ENCODE data around the gene MDP1.

MDP1 gene

DNA sequence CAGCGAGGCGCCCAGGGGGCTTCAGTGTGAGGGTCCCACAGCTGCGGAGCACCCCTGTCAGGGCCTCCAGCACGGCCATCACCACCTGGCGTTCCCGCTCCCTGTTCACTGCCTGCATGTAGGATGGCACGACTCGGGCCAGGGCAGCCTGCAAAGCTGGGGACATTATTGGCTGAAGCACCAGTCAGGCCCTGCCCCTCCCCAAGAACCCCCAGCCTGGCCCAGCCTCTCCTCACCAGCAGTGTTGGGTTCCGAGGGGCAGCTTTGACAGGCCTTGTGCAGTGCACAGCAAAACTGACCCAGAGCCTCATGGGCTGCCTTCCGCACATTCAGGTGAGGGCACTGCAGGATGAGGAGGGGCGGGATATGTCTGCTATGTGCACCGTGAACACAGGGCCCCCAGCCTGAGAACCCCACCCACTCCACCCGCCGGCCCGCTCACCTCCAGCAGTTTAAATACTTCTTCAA, 32.8 kb downstream of the MDP1 start:
- no peaks in the 10 kb centered on the region for H3K27me3 ChIP-seq (ENCODE audit: insufficient read depth, insufficient read length)
- no peak for DNase-seq (ENCODE audit: low read depth, low spot score)
- no peak overlapping the region for H3K4me3 ChIP-seq (ENCODE audit: insufficient read length, low read depth)
- peaks cover 97% of the 10 kb centered on the region for H3K36me3 ChIP-seq (ENCODE audit: insufficient read depth, insufficient read length, low read length)
- no peaks in the 10 kb centered on the region for H3K4me1 ChIP-seq (ENCODE audit: insufficient read depth, insufficient read length)
- no peak for TF ChIP-seq SUZ12 (IDR thresholded peaks at IDR 0.05; ENCODE audit: extremely low read depth, insufficient read depth, insufficient read length)
- no peak for TF ChIP-seq YY1 (IDR thresholded peaks at IDR 0.05; ENCODE audit: insufficient read depth, insufficient read length)
- no peak for TF ChIP-seq ZNF274 (IDR thresholded peaks at IDR 0.05; ENCODE audit: low read depth, low read length)
- no peak overlapping the region for H3K9ac ChIP-seq (ENCODE audit: insufficient read length, low read depth)
- H3K9me3 ChIP-seq (ENCODE audit: insufficient read depth, low read length), result no peaks in the 10 kb centered on the region

- Histone ChIP-seq H3K36me3 (ENCODE audit: insufficient read depth, insufficient read length, low read length) (peaks cover 96% of the 10 kb centered on the region), H3K4me3 (ENCODE audit: insufficient read length, low read depth) (no peak overlapping the region), H3K27me3 (ENCODE audit: insufficient read depth, insufficient read length) (no peaks in the 10 kb centered on the region), H3K9ac (ENCODE audit: insufficient read length, low read depth) (no peak overlapping the region), H3K9me3 (ENCODE audit: insufficient read depth, low read length) (no peaks in the 10 kb centered on the region), H3K4me1 (ENCODE audit: insufficient read depth, insufficient read length) (no peaks in the 10 kb centered on the region)
- no peak for DNase-seq (ENCODE audit: low read depth, low spot score)
- TF ChIP-seq YY1 (IDR thresholded peaks at IDR 0.05; ENCODE audit: insufficient read depth, insufficient read length) (no peak), ZNF274 (IDR thresholded peaks at IDR 0.05; ENCODE audit: low read depth, low read length) (no peak), SUZ12 (IDR thresholded peaks at IDR 0.05; ENCODE audit: extremely low read depth, insufficient read depth, insufficient read length) (no peak)
Measured at GRCh38 chr14:24182110-24182882, 33.6 kb downstream of the MDP1 start.

DNA sequence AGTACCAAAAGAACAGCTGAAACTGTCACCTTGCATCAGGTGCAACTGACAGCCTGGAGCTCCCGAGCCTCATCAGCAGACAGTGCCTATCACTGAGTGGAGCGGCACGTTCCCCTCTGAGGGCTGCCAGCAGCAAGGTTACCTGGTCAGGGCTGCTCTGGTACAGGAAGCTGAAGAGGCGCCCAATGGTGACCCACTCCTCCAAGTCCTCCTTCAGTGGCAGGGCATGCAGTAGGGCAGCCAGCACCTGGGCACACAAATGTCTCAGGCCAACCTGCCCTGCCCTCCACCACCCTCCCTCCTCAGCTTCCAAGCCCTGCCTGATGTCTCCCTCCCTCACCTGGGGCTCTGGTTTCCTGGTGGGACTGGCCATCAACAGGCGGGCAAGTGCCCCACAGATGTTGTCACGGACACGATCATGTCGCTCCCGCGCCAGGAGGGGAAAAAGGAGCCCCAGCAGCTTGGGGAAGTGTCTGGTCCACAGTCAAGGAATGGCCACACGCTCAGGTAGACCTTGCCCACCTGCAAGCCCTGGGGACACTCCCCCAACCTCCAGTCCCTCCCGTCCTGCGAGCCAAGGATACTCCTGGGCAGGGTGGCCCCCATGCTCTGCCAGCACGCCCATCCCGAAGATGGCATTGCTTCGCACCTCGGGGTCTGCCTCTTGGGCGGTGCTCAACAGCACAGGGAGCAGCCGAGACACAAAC, 34.3 kb downstream of the MDP1 start:
- H3K4me3 ChIP-seq (ENCODE audit: insufficient read length, low read depth), result no peak overlapping the region
- no peaks in the 10 kb centered on the region for H3K4me1 ChIP-seq (ENCODE audit: insufficient read depth, insufficient read length)
- TF ChIP-seq ZNF274 (IDR thresholded peaks at IDR 0.05; ENCODE audit: low read depth, low read length) (no peak), YY1 (IDR thresholded peaks at IDR 0.05; ENCODE audit: insufficient read depth, insufficient read length) (no peak), SUZ12 (IDR thresholded peaks at IDR 0.05; ENCODE audit: extremely low read depth, insufficient read depth, insufficient read length) (no peak)
- H3K9me3 ChIP-seq (ENCODE audit: insufficient read depth, low read length), result no peaks in the 10 kb centered on the region
- H3K36me3 ChIP-seq (ENCODE audit: insufficient read depth, insufficient read length, low read length), result peaks cover 96% of the 10 kb centered on the region
- no peak for DNase-seq (ENCODE audit: low read depth, low spot score)
- peak overlapping the region; percentile 1 for H3K9ac ChIP-seq (ENCODE audit: insufficient read length, low read depth)
- no peaks in the 10 kb centered on the region for H3K27me3 ChIP-seq (ENCODE audit: insufficient read depth, insufficient read length)

GRCh38 chr14:24179961-24180796, 35.7 kb downstream of the MDP1 start:
- Histone ChIP-seq H3K9me3 (ENCODE audit: insufficient read depth, low read length) (no peaks in the 10 kb centered on the region), H3K4me3 (ENCODE audit: insufficient read length, low read depth) (no peak overlapping the region), H3K4me1 (ENCODE audit: insufficient read depth, insufficient read length) (no peaks in the 10 kb centered on the region), H3K36me3 (ENCODE audit: insufficient read depth, insufficient read length, low read length) (peaks cover 83% of the 10 kb centered on the region), H3K9ac (ENCODE audit: insufficient read length, low read depth) (no peak overlapping the region), H3K27me3 (ENCODE audit: insufficient read depth, insufficient read length) (no peaks in the 10 kb centered on the region)
- no peak for DNase-seq (ENCODE audit: low read depth, low spot score)
- TF ChIP-seq ZNF274 (IDR thresholded peaks at IDR 0.05; ENCODE audit: low read depth, low read length), result no peak
- TF ChIP-seq SUZ12 (IDR thresholded peaks at IDR 0.05; ENCODE audit: extremely low read depth, insufficient read depth, insufficient read length), result no peak
- no peak for TF ChIP-seq YY1 (IDR thresholded peaks at IDR 0.05; ENCODE audit: insufficient read depth, insufficient read length)

GRCh38 chr14:24179294-24179960, 36.4 kb downstream of the MDP1 start:
- Histone ChIP-seq H3K9ac (ENCODE audit: insufficient read length, low read depth) (no peak overlapping the region), H3K27me3 (ENCODE audit: insufficient read depth, insufficient read length) (no peaks in the 10 kb centered on the region), H3K4me3 (ENCODE audit: insufficient read length, low read depth) (no peak overlapping the region), H3K36me3 (ENCODE audit: insufficient read depth, insufficient read length, low read length) (peaks cover 75% of the 10 kb centered on the region), H3K4me1 (ENCODE audit: insufficient read depth, insufficient read length) (no peaks in the 10 kb centered on the region), H3K9me3 (ENCODE audit: insufficient read depth, low read length) (no peaks in the 10 kb centered on the region)
- TF ChIP-seq ZNF274 (IDR thresholded peaks at IDR 0.05; ENCODE audit: low read depth, low read length) (no peak), YY1 (IDR thresholded peaks at IDR 0.05; ENCODE audit: insufficient read depth, insufficient read length) (no peak), SUZ12 (IDR thresholded peaks at IDR 0.05; ENCODE audit: extremely low read depth, insufficient read depth, insufficient read length) (no peak)
- DNase-seq (ENCODE audit: low read depth, low spot score), result no peak

GRCh38 chr14:24178399-24179178, 37.3 kb downstream of the MDP1 start:
- Histone ChIP-seq H3K4me3 (ENCODE audit: insufficient read length, low read depth) (no peak overlapping the region), H3K36me3 (ENCODE audit: insufficient read depth, insufficient read length, low read length) (peaks cover 67% of the 10 kb centered on the region), H3K4me1 (ENCODE audit: insufficient read depth, insufficient read length) (no peaks in the 10 kb centered on the region), H3K9me3 (ENCODE audit: insufficient read depth, low read length) (no peaks in the 10 kb centered on the region), H3K9ac (ENCODE audit: insufficient read length, low read depth) (no peak overlapping the region), H3K27me3 (ENCODE audit: insufficient read depth, insufficient read length) (no peaks in the 10 kb centered on the region)
- TF ChIP-seq YY1 (IDR thresholded peaks at IDR 0.05; ENCODE audit: insufficient read depth, insufficient read length), result no peak
- no peak for TF ChIP-seq ZNF274 (IDR thresholded peaks at IDR 0.05; ENCODE audit: low read depth, low read length)
- no peak for TF ChIP-seq SUZ12 (IDR thresholded peaks at IDR 0.05; ENCODE audit: extremely low read depth, insufficient read depth, insufficient read length)
- no peak for DNase-seq (ENCODE audit: low read depth, low spot score)

Data from NT2/D1 (cell line).